ENCODE measurements around the gene ORAI2.

- no peak for TF ChIP-seq CTCF (IDR thresholded peaks at IDR 0.05)
- TF ChIP-seq SIN3A (IDR thresholded peaks at IDR 0.05; ENCODE audit: borderline replicate concordance, insufficient read depth, low read depth, low read length), result no peak
- TF ChIP-seq REST (IDR thresholded peaks at IDR 0.05; ENCODE audit: insufficient read depth in 1 of 2, low read depth in 2 of 2, low read length in 1 of 2), result no peak
- no peak for TF ChIP-seq TCF7L2 (IDR thresholded peaks at IDR 0.05; ENCODE audit: low read depth, low read length)
These were observed 43.6 kb upstream of the ORAI2 start for GRCh38 chr7:102389810-102390209.
